ENCODE data around the gene FRMD4A.

The FRMD4A gene

GRCh38 chr10:13848520-13849445, 481.9 kb downstream of the FRMD4A start:
- Histone ChIP-seq H3K4me3 (ENCODE audit: low read length) (no peak overlapping the region), H3K27me3 (ENCODE audit: control insufficient read depth, low read length) (peaks cover 12% of the 10 kb centered on the region; the same call in 1 of the 2 replicates), H3K36me3 (ENCODE audit: control insufficient read depth, low read length) (no peaks in the 10 kb centered on the region), H3K4me2 (ENCODE audit: low read length) (no peak overlapping the region), H3K9me3 (ENCODE audit: control insufficient read depth, insufficient read depth, low read length) (no peaks in the 10 kb centered on the region), H3K9me2 (replicated peaks; ENCODE audit: control insufficient read depth, low read length) (no peaks in the 10 kb centered on the region), H3K27ac (ENCODE audit: low read depth, low read length) (no peak overlapping the region), H3K4me1 (ENCODE audit: control insufficient read depth, low read length) (peaks cover 22% of the 10 kb centered on the region), H3F3A (ENCODE audit: control insufficient read depth, insufficient read depth) (no peaks in the 10 kb centered on the region), H4K20me1 (ENCODE audit: control insufficient read depth, insufficient read depth, low read depth, low read length) (no peaks in the 10 kb centered on the region), H3K79me2 (ENCODE audit: control insufficient read depth, low read length) (no peaks in the 10 kb centered on the region)
- TF ChIP-seq EZH2phosphoT487 (IDR thresholded peaks at IDR 0.05; ENCODE audit: borderline replicate concordance, low read length) (no peak), CTCF (IDR thresholded peaks at IDR 0.05; ENCODE audit: low read depth, low read length, poor library complexity, severe bottlenecking) (no peak)

GRCh38 chr10:13847201-13847631, 483.5 kb downstream of the FRMD4A start:
- Histone ChIP-seq H3K4me3 (ENCODE audit: low read length) (no peak overlapping the region), H3K4me1 (ENCODE audit: control insufficient read depth, low read length) (peaks cover 18% of the 10 kb centered on the region), H3K36me3 (ENCODE audit: control insufficient read depth, low read length) (no peaks in the 10 kb centered on the region), H3K27ac (ENCODE audit: low read depth, low read length) (no peak overlapping the region), H4K20me1 (ENCODE audit: control insufficient read depth, insufficient read depth, low read depth, low read length) (no peaks in the 10 kb centered on the region), H3K27me3 (ENCODE audit: control insufficient read depth, low read length) (peaks cover 12% of the 10 kb centered on the region; the same call in 1 of the 2 replicates), H3K9me2 (replicated peaks; ENCODE audit: control insufficient read depth, low read length) (no peaks in the 10 kb centered on the region), H3K4me2 (ENCODE audit: low read length) (0 out of 2 replicates have a peak overlapping the region, but pooled peaks have one; percentile 2), H3F3A (ENCODE audit: control insufficient read depth, insufficient read depth) (no peaks in the 10 kb centered on the region), H3K9me3 (ENCODE audit: control insufficient read depth, insufficient read depth, low read length) (no peaks in the 10 kb centered on the region), H3K79me2 (ENCODE audit: control insufficient read depth, low read length) (no peaks in the 10 kb centered on the region)
- TF ChIP-seq EZH2phosphoT487 (IDR thresholded peaks at IDR 0.05; ENCODE audit: borderline replicate concordance, low read length): no peak
- TF ChIP-seq CTCF (IDR thresholded peaks at IDR 0.05; ENCODE audit: low read depth, low read length, poor library complexity, severe bottlenecking): no peak

GRCh38 chr10:13845897-13846296, 484.8 kb downstream of the FRMD4A start:
- Histone ChIP-seq H3K4me3 (ENCODE audit: low read length) (no peak overlapping the region), H3K79me2 (ENCODE audit: control insufficient read depth, low read length) (no peaks in the 10 kb centered on the region), H3K9me2 (replicated peaks; ENCODE audit: control insufficient read depth, low read length) (no peaks in the 10 kb centered on the region), H3F3A (ENCODE audit: control insufficient read depth, insufficient read depth) (no peaks in the 10 kb centered on the region), H3K4me2 (ENCODE audit: low read length) (no peak overlapping the region), H3K27ac (ENCODE audit: low read depth, low read length) (no peak overlapping the region), H3K36me3 (ENCODE audit: control insufficient read depth, low read length) (no peaks in the 10 kb centered on the region), H3K9me3 (ENCODE audit: control insufficient read depth, insufficient read depth, low read length) (peaks cover 7% of the 10 kb centered on the region; the same call in 1 of the 2 replicates), H3K27me3 (ENCODE audit: control insufficient read depth, low read length) (peaks cover 12% of the 10 kb centered on the region; the same call in 1 of the 2 replicates), H4K20me1 (ENCODE audit: control insufficient read depth, insufficient read depth, low read depth, low read length) (no peaks in the 10 kb centered on the region), H3K4me1 (ENCODE audit: control insufficient read depth, low read length) (peaks cover 27% of the 10 kb centered on the region)
- TF ChIP-seq EZH2phosphoT487 (IDR thresholded peaks at IDR 0.05; ENCODE audit: borderline replicate concordance, low read length) (no peak), CTCF (IDR thresholded peaks at IDR 0.05; ENCODE audit: low read depth, low read length, poor library complexity, severe bottlenecking) (no peak)
